K562 (cell line): ENCODE measurements around the gene SLC39A3. TPM values are rescaled to one million over a fixed set of nuclear protein-coding genes. Genes with fewer than 3 reads are reported as not detected.

Experiments used
- DACH1 ChIP-seq: fragments of 450-650 bp; IDR thresholded peaks from 2 replicates; pipeline ENCODE4 v1.6.1; 2018; ENCODE audit not compliant: partially characterized antibody
- E2F4 ChIP-seq: sonication (generic); formaldehyde crosslinking; IDR thresholded peaks from 2 replicates; pipeline ENCODE4 v1.8.0; 2022; ENCODE audit warnings: mild to moderate bottlenecking, low read depth, missing genetic modification reagents
- EGR1 ChIP-seq: fragments of 450-650 bp; conservative IDR thresholded peaks from 2 replicates; pipeline ENCODE4 v1.6.1; 2017; ENCODE audit warnings: mild to moderate bottlenecking
- JUN ChIP-seq, 2 experiments: sonication (generic) in 1 of 2; formaldehyde crosslinking in 1 of 2; IDR thresholded peaks; 2 replicates each; pipeline versions ENCODE4 v1.6.1 to v1.8.0; 2012 to 2022; ENCODE audit warnings: borderline replicate concordance in 2 of 2, mild to moderate bottlenecking in 2 of 2, improper control_type of control experiment in 1 of 2, low read depth in 1 of 2, low read length in 1 of 2, missing genetic modification reagents in 1 of 2
- KDM5B ChIP-seq: fragments of 200-600 bp; sonication (generic); IDR thresholded peaks from 2 replicates; pipeline ENCODE4 v1.6.1; 2012; ENCODE audit warnings: low read depth, mild to moderate bottlenecking, moderate library complexity, low read length, control low read depth, inconsistent platforms; ENCODE audit not compliant: insufficient replicate concordance
- NFIC ChIP-seq: fragments of 450-650 bp; IDR thresholded peaks from 2 replicates; pipeline ENCODE4 v1.6.1; 2017; ENCODE audit warnings: mild to moderate bottlenecking, inconsistent platforms
- PATZ1 ChIP-seq: fragments of 250-450 bp; sonication (Bioruptor Pico); IDR thresholded peaks from 2 replicates; pipeline ENCODE4 v1.5.0; 2020; ENCODE audit warnings: mild to moderate bottlenecking, borderline replicate concordance
- SAP30 ChIP-seq: fragments of 200-600 bp; sonication (generic); IDR thresholded peaks from 2 replicates; pipeline ENCODE4 v1.6.1; 2012; ENCODE audit warnings: borderline replicate concordance, low read depth, mild to moderate bottlenecking, moderate library complexity, low read length, control low read depth, inconsistent platforms; ENCODE audit not compliant: insufficient read depth, poor library complexity, severe bottlenecking
- SFPQ ChIP-seq: fragments of 200-400 bp; formaldehyde crosslinking; IDR thresholded peaks from 2 replicates; pipeline ENCODE4 v1.6.1; 2017; ENCODE audit warnings: mild to moderate bottlenecking, low read depth, low read length, moderate library complexity
- STAG1 ChIP-seq: sonication (generic); formaldehyde crosslinking; IDR thresholded peaks from 2 replicates; pipeline ENCODE4 v1.5.0; 2020; ENCODE audit warnings: missing genetic modification reagents, borderline replicate concordance
- SUPT5H ChIP-seq: fragments of 450-650 bp; IDR thresholded peaks from 2 replicates; pipeline ENCODE4 v1.6.1; 2016
- ZC3H4 ChIP-seq: sonication (generic); formaldehyde crosslinking; IDR thresholded peaks from 2 replicates; pipeline ENCODE4 v1.9.0; 2021; ENCODE audit warnings: missing genetic modification reagents, borderline replicate concordance
- ZNF316 ChIP-seq: fragments of 450-650 bp; IDR thresholded peaks from 2 replicates; pipeline ENCODE4 v1.6.1; 2016
- ZNF583 ChIP-seq: fragments of 250-450 bp; sonication (Bioruptor Pico); IDR thresholded peaks from 2 replicates; pipeline ENCODE4 v1.4.0; 2020
- polyA plus RNA-seq, 8 experiments: library from polyadenylated mRNA; depleted of rRNA in 4 of 8; stranded (reverse) in 5 of 8; unstranded in 3 of 8; fragments of >200 nt; fragmentation: Nextera tagmentation in 2 of 8; fragmentation: Illumina TruSeq in 1 of 8; extraction: Ambion mirVana in 2 of 8; extraction: Trizol in 1 of 8; gene quantifications; 2 replicates each; pipeline versions ENCODE4 v1.2.1 to v1.2.3, GENCODE V29; 2011 to 2014; ENCODE audit warnings: inconsistent platforms in 1 of 8, missing spikeins in 1 of 8
- total RNA-seq, 7 experiments: library from RNA; depleted of rRNA in 6 of 7; stranded (reverse); fragments of >200 nt in 6 of 7; fragmentation: Illumina TruSeq in 2 of 7; extraction: Trizol in 2 of 7; gene quantifications; 2 replicates each; pipeline versions ENCODE4 v1.2.1 to v1.2.3, GENCODE V29; 2011 to 2021; ENCODE audit warnings: low replicate concordance in 1 of 7
- TF ChIP-seq, protein P1 (sequence below): fragments of 250-450 bp; sonication (Bioruptor Pico); IDR thresholded peaks from 2 replicates; pipeline ENCODE4 v1.5.0; 2022; ENCODE audit warnings: mild to moderate bottlenecking
- TF ChIP-seq, protein P2 (sequence below): fragments of 450-650 bp; IDR thresholded peaks from 2 replicates; pipeline ENCODE4 v1.6.1; 2018; ENCODE audit warnings: mild to moderate bottlenecking, low read depth; ENCODE audit not compliant: partially characterized antibody

The SLC39A3 gene
- total and polyA plus RNA-seq, 9 of the 15 experiments (the other 6 are each of a cell fraction or from before 2014, with no cell fraction given): 2.3 to 215 (median 127) TPM

DNA sequence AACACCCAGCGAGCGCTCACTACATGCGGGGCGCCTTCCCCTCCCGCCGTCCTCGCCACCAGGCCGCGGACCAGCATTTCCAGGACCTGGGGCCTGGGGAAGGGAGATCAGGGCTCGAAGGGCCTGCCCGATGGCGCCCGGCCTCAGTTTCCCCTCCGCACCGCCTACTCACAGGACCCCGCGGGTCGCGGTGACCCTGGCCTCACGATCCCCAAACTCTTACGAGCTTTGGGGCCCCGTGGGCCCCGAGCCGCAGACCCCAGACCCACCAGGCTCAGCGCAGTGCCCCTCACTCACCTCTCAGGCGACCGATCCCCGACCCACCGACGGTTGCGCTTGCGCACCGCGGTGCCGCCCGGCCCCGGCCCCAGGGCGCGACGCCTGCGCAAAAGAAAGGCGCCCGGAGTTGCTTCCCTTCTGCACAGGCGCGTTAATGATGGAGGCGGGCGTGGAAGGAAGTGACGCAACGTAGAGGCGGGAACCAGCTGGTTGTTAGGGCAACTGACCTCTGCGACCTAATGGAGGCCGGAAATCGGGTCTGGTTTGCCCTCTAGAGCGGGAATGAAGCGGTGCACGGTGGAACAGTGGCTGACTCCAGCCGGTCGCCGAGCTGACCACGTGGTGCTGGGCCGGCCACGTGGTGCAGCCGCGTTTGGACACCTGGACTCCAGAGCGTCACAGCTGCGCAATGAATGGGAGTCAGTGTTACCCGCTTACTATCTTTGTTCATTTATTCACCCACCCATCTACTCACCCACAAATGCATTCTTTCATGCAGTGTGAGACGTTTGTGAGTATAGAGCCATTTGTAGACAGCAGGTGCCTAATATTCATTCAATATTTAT lies 43.3 kb upstream of the SLC39A3 start, which contains the start of gene SGTA (continued):
- TF ChIP-seq EGR1 (peak; percentile 37; the same call in 1 of the 2 replicates), ZNF583 (CRISPR knock-in tag) (no peak), E2F4 (peak; percentile 88), SAP30 (peak; percentile 89), PATZ1 (no peak), ZC3H4 (CRISPR knock-in tag) (no peak), SFPQ (no peak), KDM5B (peak; percentile 69), JUN (IDR thresholded peaks at IDR 0.05; ENCODE audit: borderline replicate concordance, low read depth, low read length) (peak; percentile 96; the same call in 1 of the 2 replicates), JUN (CRISPR knock-in tag; IDR thresholded peaks at IDR 0.05; ENCODE audit: borderline replicate concordance) (peak; percentile 92), ZNF316 (no peak), SUPT5H (peak; percentile 83), NFIC (peak; percentile 55; the same call in 1 of the 2 replicates), DACH1 (peak; percentile 97), STAG1 (CRISPR knock-in tag) (peak; percentile 84; the same call in 1 of the 2 replicates)
- TF ChIP-seq, protein P1, sequence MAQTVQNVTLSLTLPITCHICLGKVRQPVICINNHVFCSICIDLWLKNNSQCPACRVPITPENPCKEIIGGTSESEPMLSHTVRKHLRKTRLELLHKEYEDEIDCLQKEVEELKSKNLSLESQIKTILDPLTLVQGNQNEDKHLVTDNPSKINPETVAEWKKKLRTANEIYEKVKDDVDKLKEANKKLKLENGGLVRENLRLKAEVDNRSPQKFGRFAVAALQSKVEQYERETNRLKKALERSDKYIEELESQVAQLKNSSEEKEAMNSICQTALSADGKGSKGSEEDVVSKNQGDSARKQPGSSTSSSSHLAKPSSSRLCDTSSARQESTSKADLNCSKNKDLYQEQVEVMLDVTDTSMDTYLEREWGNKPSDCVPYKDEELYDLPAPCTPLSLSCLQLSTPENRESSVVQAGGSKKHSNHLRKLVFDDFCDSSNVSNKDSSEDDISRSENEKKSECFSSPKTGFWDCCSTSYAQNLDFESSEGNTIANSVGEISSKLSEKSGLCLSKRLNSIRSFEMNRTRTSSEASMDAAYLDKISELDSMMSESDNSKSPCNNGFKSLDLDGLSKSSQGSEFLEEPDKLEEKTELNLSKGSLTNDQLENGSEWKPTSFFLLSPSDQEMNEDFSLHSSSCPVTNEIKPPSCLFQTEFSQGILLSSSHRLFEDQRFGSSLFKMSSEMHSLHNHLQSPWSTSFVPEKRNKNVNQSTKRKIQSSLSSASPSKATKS (CRISPR knock-in tag): no peak
- TF ChIP-seq, protein P2, sequence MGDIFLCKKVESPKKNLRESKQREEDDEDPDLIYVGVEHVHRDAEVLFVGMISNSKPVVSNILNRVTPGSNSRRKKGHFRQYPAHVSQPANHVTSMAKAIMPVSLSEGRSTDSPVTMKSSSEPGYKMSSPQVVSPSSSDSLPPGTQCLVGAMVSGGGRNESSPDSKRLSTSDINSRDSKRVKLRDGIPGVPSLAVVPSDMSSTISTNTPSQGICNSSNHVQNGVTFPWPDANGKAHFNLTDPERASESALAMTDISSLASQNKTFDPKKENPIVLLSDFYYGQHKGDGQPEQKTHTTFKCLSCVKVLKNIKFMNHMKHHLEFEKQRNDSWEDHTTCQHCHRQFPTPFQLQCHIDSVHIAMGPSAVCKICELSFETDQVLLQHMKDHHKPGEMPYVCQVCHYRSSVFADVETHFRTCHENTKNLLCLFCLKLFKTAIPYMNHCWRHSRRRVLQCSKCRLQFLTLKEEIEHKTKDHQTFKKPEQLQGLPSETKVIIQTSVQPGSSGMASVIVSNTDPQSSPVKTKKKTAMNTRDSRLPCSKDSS: no peak
